Immature natural killer cell (primary cell): ENCODE measurements around the gene GALNT11. TPM values are rescaled to one million over a fixed set of nuclear protein-coding genes. Genes with fewer than 3 reads are reported as not detected.
"Not testable (repeated sequence)": the region's sequence is repeated elsewhere in the genome, so short reads cannot be mapped to it uniquely, and the experiment has no call there.

Experiments used
- DNase-seq, 3 donors: peaks; one replicate each; pipeline ENCODE4 v3.0.0; 2022; ENCODE audit warnings: mixed read lengths in 1 of 3
- H3K27ac Mint-ChIP-seq, 6 donors: one replicate each; pipeline ENCODE4 v1.8.0; 2020; ENCODE audit warnings: mixed read lengths in 6 of 6, mild to moderate bottlenecking in 5 of 6, inconsistent platforms in 4 of 6, moderate library complexity in 3 of 6
- H3K27me3 Mint-ChIP-seq, 3 donors: one replicate each; pipeline ENCODE4 v1.8.0; 2020 to 2021; ENCODE audit warnings: low read depth in 3 of 3, mild to moderate bottlenecking in 3 of 3, mixed read lengths in 3 of 3, moderate library complexity in 3 of 3, inconsistent platforms in 1 of 3
- H3K36me3 Mint-ChIP-seq, 3 donors: one replicate each; pipeline ENCODE4 v1.8.0; 2020; ENCODE audit warnings: mixed read lengths in 3 of 3, inconsistent platforms in 2 of 3, mild to moderate bottlenecking in 2 of 3
- H3K4me1 Mint-ChIP-seq, 2 donors: one replicate each; pipeline ENCODE4 v1.8.0; 2020; ENCODE audit warnings: inconsistent platforms in 2 of 2, mild to moderate bottlenecking in 2 of 2, mixed read lengths in 2 of 2, moderate library complexity in 1 of 2
- H3K4me3 Mint-ChIP-seq, 5 donors: one replicate each; pipeline ENCODE4 v1.8.0; 2020; ENCODE audit warnings: mild to moderate bottlenecking in 5 of 5, mixed read lengths in 5 of 5, inconsistent platforms in 3 of 5, moderate library complexity in 3 of 5
- H3K9me3 Mint-ChIP-seq, 6 donors: one replicate each; pipeline ENCODE4 v1.8.0; 2020; ENCODE audit warnings: mild to moderate bottlenecking in 6 of 6, mixed read lengths in 6 of 6, inconsistent platforms in 4 of 6, moderate library complexity in 3 of 6
- polyA plus RNA-seq, 3 donors: library from polyadenylated mRNA; unstranded; fragments of 300-500 nt; fragmentation: Illumina TruSeq; gene quantifications; one replicate each; pipeline ENCODE4 v1.2.3, GENCODE V29; 2021

The GALNT11 gene
- polyA plus RNA-seq, 3 donors from 2014 or later = 59.2 to 86.2 (median 63.3) TPM

GRCh38 chr7:152013974-152014373 is 11.5 kb upstream of the GALNT11 start:
- Mint-ChIP-seq H3K27me3 (peaks cover 0 to 3% (median 2%) of the 10 kb centered on the region in 3 donors), H3K27ac (no peak overlapping the region), H3K4me3 (no peak overlapping the region), H3K4me1 (no peaks in the 10 kb centered on the region), H3K9me3 (no peaks in the 10 kb centered on the region), H3K36me3 (peaks cover 0 to 4% (median 0%) of the 10 kb centered on the region in 3 donors)
- DNase-seq = no peak

DNA sequence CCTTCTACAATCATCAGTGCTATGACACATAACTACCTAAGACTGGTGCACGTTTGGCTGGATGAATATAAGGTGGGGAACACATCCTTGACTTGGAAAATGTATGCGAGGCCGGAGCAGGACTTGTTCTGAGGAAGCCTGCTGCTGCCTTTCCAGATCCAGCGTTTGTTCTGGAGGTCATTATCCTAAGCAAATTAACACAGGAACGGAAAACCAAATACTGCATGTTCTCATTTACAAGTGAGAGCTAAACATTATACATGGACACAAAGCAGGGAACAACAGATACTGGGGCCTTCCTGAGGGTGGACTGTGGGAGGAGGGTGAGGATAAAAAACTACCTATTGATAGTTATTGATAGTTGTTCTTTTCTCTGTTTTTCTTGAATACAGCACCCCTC is 10.8 kb upstream of the GALNT11 start:
- peaks cover 0 to 6% (median 5%) of the 10 kb centered on the region in 3 donors for H3K27me3 Mint-ChIP-seq
- no peak overlapping the region for H3K4me3 Mint-ChIP-seq
- H3K36me3 Mint-ChIP-seq = peaks cover 0 to 4% (median 0%) of the 10 kb centered on the region in 3 donors
- no peak overlapping the region for H3K27ac Mint-ChIP-seq
- H3K9me3 Mint-ChIP-seq = no peaks in the 10 kb centered on the region
- H3K4me1 Mint-ChIP-seq = no peaks in the 10 kb centered on the region
- DNase-seq = no peak

GRCh38 chr7:152015600-152015999 is 9.9 kb upstream of the GALNT11 start:
- no peak overlapping the region for H3K27ac Mint-ChIP-seq
- DNase-seq = no peak
- H3K9me3 Mint-ChIP-seq = no peaks in the 10 kb centered on the region
- H3K4me1 Mint-ChIP-seq = no peaks in the 10 kb centered on the region
- H3K27me3 Mint-ChIP-seq = peaks cover 0 to 6% (median 6%) of the 10 kb centered on the region in 3 donors
- H3K36me3 Mint-ChIP-seq = peaks cover 0 to 4% (median 0%) of the 10 kb centered on the region in 3 donors
- H3K4me3 Mint-ChIP-seq = no peak overlapping the region

GRCh38 chr7:152016947-152017346 is 8.5 kb upstream of the GALNT11 start:
- Mint-ChIP-seq H3K9me3 (no peaks in the 10 kb centered on the region), H3K36me3 (peaks cover 0 to 4% (median 0%) of the 10 kb centered on the region in 3 donors), H3K27ac (no peak overlapping the region), H3K27me3 (peaks cover 0 to 6% (median 2%) of the 10 kb centered on the region in 3 donors), H3K4me3 (no peak overlapping the region), H3K4me1 (no peaks in the 10 kb centered on the region)
- no peak for DNase-seq

DNA sequence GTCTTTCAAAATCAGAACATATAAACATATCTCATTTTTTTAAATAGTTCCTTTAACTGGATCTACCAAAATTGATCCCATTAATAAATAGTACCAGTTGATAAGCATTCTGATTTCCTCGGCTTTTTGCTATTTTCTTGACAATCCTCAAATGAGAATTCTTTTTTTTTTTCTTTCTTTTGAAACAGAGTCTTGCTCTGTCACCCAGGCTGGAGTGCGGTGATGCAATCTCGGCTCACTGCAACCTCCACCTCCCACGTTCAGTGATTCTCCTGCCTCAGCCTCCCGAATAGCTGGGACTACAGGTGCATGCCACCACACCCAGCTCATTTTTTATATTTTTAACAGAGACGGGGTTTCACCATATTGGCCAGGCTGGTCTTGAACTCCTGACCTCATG is 7.8 kb upstream of the GALNT11 start:
- H3K36me3 Mint-ChIP-seq, H3K4me1 Mint-ChIP-seq, H3K27ac Mint-ChIP-seq, H3K9me3 Mint-ChIP-seq, H3K27me3 Mint-ChIP-seq, DNase-seq, H3K4me3 Mint-ChIP-seq: not testable (repeated sequence)

- H3K27me3 Mint-ChIP-seq = peaks cover 4 to 13% (median 13%) of the 10 kb centered on the region in 3 donors
- DNase-seq, H3K27ac Mint-ChIP-seq, H3K36me3 Mint-ChIP-seq, H3K4me3 Mint-ChIP-seq, H3K9me3 Mint-ChIP-seq: not testable (repeated sequence)
- H3K4me1 Mint-ChIP-seq = peaks cover 14 to 16% of the 10 kb centered on the region in 2 donors
These were observed 3.7 kb upstream of the GALNT11 start for GRCh38 chr7:152021740-152022139.

GRCh38 chr7:152025937-152026890 is 740 bp downstream of the GALNT11 start:
- Mint-ChIP-seq H3K4me3 (peak overlapping the region; percentile 66 to 89 (median 77)), H3K27ac (peak overlapping the region; percentile 75 to 97 (median 94)), H3K9me3 (peaks cover 0 to 2% (median 0%) of the 10 kb centered on the region in 6 donors), H3K4me1 (peaks cover 53 to 61% of the 10 kb centered on the region in 2 donors), H3K27me3 (peaks cover 14 to 21% (median 19%) of the 10 kb centered on the region in 3 donors), H3K36me3 (peaks cover 0 to 3% (median 3%) of the 10 kb centered on the region in 3 donors)
- DNase-seq = no peak

GRCh38 chr7:152027491-152028365 is 2.3 kb downstream of the GALNT11 start:
- H3K36me3 Mint-ChIP-seq, H3K9me3 Mint-ChIP-seq: not testable (repeated sequence)
- H3K27me3 Mint-ChIP-seq = peaks cover 14 to 21% (median 19%) of the 10 kb centered on the region in 3 donors
- peak overlapping the region; percentile 91 to 97 (median 94) for H3K27ac Mint-ChIP-seq
- peak; percentile 75 to 82 (median 81) for DNase-seq
- peak overlapping the region; percentile 72 to 89 (median 79) for H3K4me3 Mint-ChIP-seq
- H3K4me1 Mint-ChIP-seq = peaks cover 58 to 64% of the 10 kb centered on the region in 2 donors

GRCh38 chr7:152030059-152030458 is 4.6 kb downstream of the GALNT11 start:
- not testable (repeated sequence) for H3K9me3 Mint-ChIP-seq, H3K4me3 Mint-ChIP-seq
- DNase-seq = peak in 1 of 3 donors; percentile 16
- H3K27ac Mint-ChIP-seq = peak overlapping the region in 4 of 6 donors; percentile 65 to 76 (median 68)
- peaks cover 12 to 20% (median 18%) of the 10 kb centered on the region in 3 donors for H3K27me3 Mint-ChIP-seq
- peaks cover 56 to 66% of the 10 kb centered on the region in 2 donors for H3K4me1 Mint-ChIP-seq
- H3K36me3 Mint-ChIP-seq = peaks cover 0 to 12% (median 3%) of the 10 kb centered on the region in 3 donors

DNA sequence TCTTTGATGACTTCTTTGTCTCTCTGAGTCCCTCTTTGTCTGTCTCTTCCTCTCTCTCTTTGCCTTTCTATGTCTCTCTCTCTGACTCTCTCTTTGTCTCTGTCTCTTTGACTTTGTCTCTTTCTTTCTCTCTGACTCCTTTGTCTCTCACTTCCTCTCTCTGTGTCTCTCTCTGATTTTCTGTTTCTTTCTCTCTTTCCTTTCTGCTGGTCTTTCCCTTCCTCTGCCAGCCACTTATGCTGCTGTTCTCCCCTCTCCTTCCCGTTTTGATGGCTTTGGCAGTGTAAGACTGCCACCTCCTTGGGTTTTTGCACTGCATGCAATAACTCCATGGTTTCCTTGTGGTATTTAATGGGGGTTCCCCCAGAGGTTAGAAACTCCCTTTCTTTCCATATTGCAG is 5.2 kb downstream of the GALNT11 start:
- peaks cover 10 to 16% (median 14%) of the 10 kb centered on the region in 3 donors for H3K27me3 Mint-ChIP-seq
- H3K27ac Mint-ChIP-seq = peak overlapping the region; percentile 12 to 79 (median 32)
- not testable (repeated sequence) for DNase-seq, H3K9me3 Mint-ChIP-seq
- H3K4me1 Mint-ChIP-seq = peaks cover 53 to 68% of the 10 kb centered on the region in 2 donors
- peak overlapping the region in 1 of 5 donors; percentile 40 for H3K4me3 Mint-ChIP-seq
- H3K36me3 Mint-ChIP-seq = peaks cover 0 to 12% (median 3%) of the 10 kb centered on the region in 3 donors

DNA sequence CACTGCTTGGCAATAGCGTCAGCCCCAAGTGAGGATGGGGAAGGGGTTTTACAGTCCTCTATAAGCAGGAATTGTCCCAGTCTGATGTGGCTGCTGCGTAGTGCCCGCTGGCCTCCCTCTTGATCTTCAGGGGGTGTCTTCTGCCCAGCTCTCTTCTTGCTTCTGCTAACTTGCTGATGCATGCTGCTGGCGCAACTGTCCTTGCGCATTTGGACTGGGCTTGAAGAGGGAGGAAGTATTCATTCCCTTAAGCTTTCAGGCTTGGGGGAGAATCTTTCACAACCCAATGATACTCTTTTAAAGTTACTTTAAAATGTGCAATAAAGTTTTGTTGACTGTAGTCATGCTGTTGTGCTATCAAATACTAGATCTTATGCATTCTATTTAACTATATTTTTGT is 10.3 kb downstream of the GALNT11 start:
- H3K36me3 Mint-ChIP-seq = peaks cover 28 to 38% (median 31%) of the 10 kb centered on the region in 3 donors
- H3K27ac Mint-ChIP-seq = no peak overlapping the region
- no peak overlapping the region for H3K4me3 Mint-ChIP-seq
- H3K4me1 Mint-ChIP-seq = peaks cover 15 to 29% of the 10 kb centered on the region in 2 donors
- DNase-seq = no peak
- peaks cover 2% of the 10 kb centered on the region in 3 donors for H3K27me3 Mint-ChIP-seq
- H3K9me3 Mint-ChIP-seq = peaks cover 18 to 36% (median 28%) of the 10 kb centered on the region in 6 donors

- DNase-seq, H3K27ac Mint-ChIP-seq, H3K4me3 Mint-ChIP-seq, H3K27me3 Mint-ChIP-seq: not testable (repeated sequence)
- H3K9me3 Mint-ChIP-seq = peaks cover 21 to 36% (median 28%) of the 10 kb centered on the region in 6 donors
- peaks cover 11 to 30% of the 10 kb centered on the region in 2 donors for H3K4me1 Mint-ChIP-seq
- peaks cover 28 to 41% (median 34%) of the 10 kb centered on the region in 3 donors for H3K36me3 Mint-ChIP-seq
These were observed 12.9 kb downstream of the GALNT11 start for GRCh38 chr7:152038410-152038809.

DNA sequence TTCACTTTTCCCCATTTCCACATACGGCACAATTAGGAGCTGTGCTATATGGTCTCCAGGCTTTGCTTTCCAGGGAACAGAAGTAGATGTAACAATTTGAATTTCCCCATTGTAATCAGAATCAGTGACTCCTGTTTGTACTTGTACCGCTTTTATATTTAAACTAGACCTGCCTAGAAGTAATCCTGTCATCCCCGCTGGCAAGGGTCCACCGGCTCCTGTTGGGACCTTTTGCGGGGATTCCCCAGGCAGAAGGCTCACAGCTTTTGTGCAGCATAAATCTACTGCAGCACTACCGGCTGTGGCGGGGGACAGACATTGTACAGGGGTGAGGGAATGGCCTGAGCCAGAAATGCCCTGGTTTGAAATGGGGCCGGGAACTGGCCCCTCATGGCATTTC is 17.6 kb downstream of the GALNT11 start:
- H3K36me3 Mint-ChIP-seq = peaks cover 33 to 48% (median 41%) of the 10 kb centered on the region in 3 donors
- H3K4me3 Mint-ChIP-seq, H3K27me3 Mint-ChIP-seq, H3K27ac Mint-ChIP-seq, DNase-seq: not testable (repeated sequence)
- H3K4me1 Mint-ChIP-seq = peaks cover 19 to 48% of the 10 kb centered on the region in 2 donors
- peaks cover 27 to 47% (median 39%) of the 10 kb centered on the region in 6 donors for H3K9me3 Mint-ChIP-seq
